ENCODE measurements around the gene PSMD7. TPM values are rescaled to one million over a fixed set of nuclear protein-coding genes. Genes with fewer than 3 reads are reported as not detected.

PSMD7 gene
- total RNA-seq, 4 donors from 2014 or later = 44.9 to 80.4 (median 62.3) TPM

DNA sequence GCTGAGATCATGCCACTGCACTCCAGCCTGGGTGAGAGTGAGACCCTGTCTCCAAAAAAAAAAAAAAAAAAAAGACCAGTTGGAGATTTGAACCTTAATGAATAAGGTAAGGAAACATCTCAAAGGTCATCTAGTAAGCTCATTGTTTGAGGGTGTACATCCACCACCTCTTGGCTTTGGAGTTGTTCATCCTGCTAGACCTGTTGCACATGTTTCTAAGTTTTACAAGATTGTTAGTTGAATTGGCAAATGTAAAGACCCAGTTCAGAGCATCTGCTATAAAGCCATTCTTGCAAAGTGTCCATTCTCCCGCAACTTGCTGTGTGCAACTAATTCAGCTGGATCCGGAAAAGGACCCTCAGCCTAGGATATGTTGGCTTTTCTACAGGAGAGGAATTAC is 1.5 kb downstream of the PSMD7 start:
- no peak overlapping the region for H3K27ac ChIP-seq
- H3K27me3 ChIP-seq = no peaks in the 10 kb centered on the region
- WGBS, 2 donors = 80 to 86% methylated on average over 2 of the region's 2 CpGs
- intact Hi-C loops (cut with DNase I) = no loop called here
- no peak for TF ChIP-seq POLR2A (IDR thresholded peaks at IDR 0.05)
- TF ChIP-seq, protein P1, sequence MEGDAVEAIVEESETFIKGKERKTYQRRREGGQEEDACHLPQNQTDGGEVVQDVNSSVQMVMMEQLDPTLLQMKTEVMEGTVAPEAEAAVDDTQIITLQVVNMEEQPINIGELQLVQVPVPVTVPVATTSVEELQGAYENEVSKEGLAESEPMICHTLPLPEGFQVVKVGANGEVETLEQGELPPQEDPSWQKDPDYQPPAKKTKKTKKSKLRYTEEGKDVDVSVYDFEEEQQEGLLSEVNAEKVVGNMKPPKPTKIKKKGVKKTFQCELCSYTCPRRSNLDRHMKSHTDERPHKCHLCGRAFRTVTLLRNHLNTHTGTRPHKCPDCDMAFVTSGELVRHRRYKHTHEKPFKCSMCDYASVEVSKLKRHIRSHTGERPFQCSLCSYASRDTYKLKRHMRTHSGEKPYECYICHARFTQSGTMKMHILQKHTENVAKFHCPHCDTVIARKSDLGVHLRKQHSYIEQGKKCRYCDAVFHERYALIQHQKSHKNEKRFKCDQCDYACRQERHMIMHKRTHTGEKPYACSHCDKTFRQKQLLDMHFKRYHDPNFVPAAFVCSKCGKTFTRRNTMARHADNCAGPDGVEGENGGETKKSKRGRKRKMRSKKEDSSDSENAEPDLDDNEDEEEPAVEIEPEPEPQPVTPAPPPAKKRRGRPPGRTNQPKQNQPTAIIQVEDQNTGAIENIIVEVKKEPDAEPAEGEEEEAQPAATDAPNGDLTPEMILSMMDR (IDR thresholded peaks at IDR 0.05) = no peak
- no peak overlapping the region for H3K4me3 ChIP-seq (replicated peaks in 1 of 3)
- H3K9me3 ChIP-seq = no peaks in the 10 kb centered on the region
- H3K4me1 ChIP-seq = peaks cover 17 to 22% of the 10 kb centered on the region in 2 donors
- peaks cover 25 to 32% of the 10 kb centered on the region in 2 donors for H3K36me3 ChIP-seq
- no peak for DNase-seq

DNA sequence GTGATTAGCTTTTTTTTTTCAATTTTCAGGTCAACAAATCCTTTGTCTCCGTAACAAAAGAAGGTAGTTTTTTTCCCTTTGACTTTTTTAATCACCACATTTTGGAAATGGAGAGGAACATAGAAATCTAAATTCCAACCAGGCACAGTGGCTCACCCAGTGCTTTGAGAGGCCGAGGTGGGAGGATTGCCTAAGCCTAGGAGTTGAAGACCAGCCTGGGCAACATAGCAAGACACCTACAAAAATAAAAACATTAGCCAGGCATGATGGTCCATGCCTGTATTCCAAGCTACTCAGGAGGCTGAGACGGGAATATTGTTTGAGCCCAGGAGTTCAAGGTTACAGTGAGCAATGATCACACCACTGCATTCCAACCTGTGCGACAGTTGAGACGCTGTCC is 5.7 kb downstream of the PSMD7 start:
- no peak for DNase-seq
- Histone ChIP-seq H3K27ac (no peak overlapping the region), H3K27me3 (no peaks in the 10 kb centered on the region), H3K4me3 (replicated peaks in 1 of 3) (no peak overlapping the region), H3K36me3 (peaks cover 63 to 68% of the 10 kb centered on the region in 2 donors), H3K9me3 (no peaks in the 10 kb centered on the region), H3K4me1 (peaks cover 11 to 15% of the 10 kb centered on the region in 2 donors)
- TF ChIP-seq, protein P1 (IDR thresholded peaks at IDR 0.05) = no peak
- no peak for TF ChIP-seq POLR2A (IDR thresholded peaks at IDR 0.05)
- 91 to 93% methylated on average over 5 of the region's 5 CpGs for WGBS, 2 donors
- intact Hi-C loops (cut with DNase I) = no loop called here

DNA sequence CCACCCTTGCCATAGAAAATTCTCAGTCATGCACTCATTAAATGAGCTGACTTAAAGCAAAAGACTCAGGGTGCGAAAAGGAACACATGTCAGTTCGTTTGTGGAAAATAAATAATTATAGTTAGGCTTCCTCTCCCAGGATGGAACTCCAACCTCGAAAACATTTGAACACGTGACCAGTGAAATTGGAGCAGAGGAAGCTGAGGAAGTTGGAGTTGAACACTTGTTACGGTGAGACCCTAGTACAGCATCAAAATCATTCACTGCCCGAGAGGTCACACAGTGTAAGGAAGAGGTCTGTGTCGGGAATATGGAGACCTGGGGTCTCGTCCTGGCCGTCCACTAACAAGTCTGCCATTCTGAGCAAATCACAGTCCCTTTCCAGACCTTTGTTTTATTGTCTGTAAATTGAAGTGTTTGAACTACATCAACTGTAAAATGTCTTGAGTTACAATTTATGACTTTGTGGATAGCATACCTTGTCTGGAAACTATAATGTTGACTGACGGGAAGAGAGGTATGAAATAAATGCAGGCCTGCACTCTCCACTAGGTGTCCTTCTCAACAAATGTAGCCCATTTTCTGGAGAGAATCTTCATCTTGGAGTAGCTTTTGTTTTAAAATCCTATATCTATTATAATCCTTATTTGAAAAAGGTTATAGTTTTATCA is 7.7 kb downstream of the PSMD7 start:
- no peaks in the 10 kb centered on the region for H3K4me1 ChIP-seq
- no peaks in the 10 kb centered on the region for H3K9me3 ChIP-seq
- WGBS, 2 donors = 86 to 93% methylated on average over 10 of the region's 10 CpGs
- no peak overlapping the region for H3K27ac ChIP-seq
- intact Hi-C loops (cut with DNase I) = no loop called here
- H3K36me3 ChIP-seq = peaks cover 65 to 68% of the 10 kb centered on the region in 2 donors
- H3K4me3 ChIP-seq (replicated peaks in 1 of 3) = no peak overlapping the region
- H3K27me3 ChIP-seq = no peaks in the 10 kb centered on the region
- no peak for DNase-seq
- TF ChIP-seq, protein P1 (IDR thresholded peaks at IDR 0.05) = peak in 1 of 6 experiments; percentile 12
- TF ChIP-seq POLR2A (IDR thresholded peaks at IDR 0.05) = no peak

DNA sequence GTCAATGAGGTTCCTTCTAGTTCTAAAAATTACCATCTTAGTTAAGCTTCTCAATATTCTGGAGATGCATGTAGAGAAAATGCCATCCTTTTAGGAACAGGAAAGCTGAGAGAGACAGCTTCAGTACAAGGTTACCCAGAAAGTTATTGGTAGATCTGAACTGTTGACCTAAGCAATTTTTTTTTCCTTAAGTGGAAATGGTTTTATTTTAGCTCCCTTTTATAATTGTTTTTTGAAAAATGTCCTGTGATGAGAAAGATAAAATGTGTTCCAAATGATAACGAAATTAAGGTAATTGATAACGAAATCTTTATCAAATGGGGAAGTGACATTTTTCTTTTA is 8.2 kb downstream of the PSMD7 start:
- intact Hi-C loops (cut with DNase I) = loop anchor here (5.0 kb wide), 1 partner anchor 127 kb away; no protein-coding TSS in a partner anchor
- Histone ChIP-seq H3K9me3 (no peaks in the 10 kb centered on the region), H3K4me3 (replicated peaks in 1 of 3) (no peak overlapping the region), H3K4me1 (no peaks in the 10 kb centered on the region), H3K36me3 (peaks cover 65 to 68% of the 10 kb centered on the region in 2 donors), H3K27ac (no peak overlapping the region), H3K27me3 (no peaks in the 10 kb centered on the region)
- DNase-seq = no peak
- WGBS, 2 donors = 93 to 96% methylated on average over 2 of the region's 2 CpGs
- TF ChIP-seq, protein P1 (IDR thresholded peaks at IDR 0.05) = no peak
- TF ChIP-seq POLR2A (IDR thresholded peaks at IDR 0.05) = no peak

DNA sequence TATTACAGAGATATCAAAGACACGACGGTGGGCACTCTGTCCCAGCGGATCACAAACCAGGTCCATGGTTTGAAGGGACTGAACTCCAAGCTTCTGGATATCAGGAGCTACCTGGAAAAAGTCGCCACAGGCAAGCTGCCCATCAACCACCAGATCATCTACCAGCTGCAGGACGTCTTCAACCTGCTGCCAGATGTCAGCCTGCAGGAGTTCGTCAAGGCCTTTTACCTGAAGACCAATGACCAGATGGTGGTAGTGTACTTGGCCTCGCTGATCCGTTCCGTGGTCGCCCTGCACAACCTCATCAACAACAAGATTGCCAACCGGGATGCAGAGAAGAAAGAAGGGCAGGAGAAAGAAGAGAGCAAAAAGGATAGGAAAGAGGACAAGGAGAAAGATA is 8.7 kb downstream of the PSMD7 start:
- no peaks in the 10 kb centered on the region for H3K27me3 ChIP-seq
- H3K9me3 ChIP-seq = no peaks in the 10 kb centered on the region
- no peak overlapping the region for H3K27ac ChIP-seq
- no peak overlapping the region for H3K4me3 ChIP-seq (replicated peaks in 1 of 3)
- H3K4me1 ChIP-seq = no peaks in the 10 kb centered on the region
- 89 to 93% methylated on average over 11 of the region's 11 CpGs for WGBS, 2 donors
- TF ChIP-seq POLR2A (IDR thresholded peaks at IDR 0.05) = no peak
- TF ChIP-seq, protein P1 (IDR thresholded peaks at IDR 0.05) = no peak
- peaks cover 65% of the 10 kb centered on the region in 2 donors for H3K36me3 ChIP-seq
- no peak for DNase-seq
- intact Hi-C loops (cut with DNase I) = loop anchor here (5.0 kb wide), 1 partner anchor 127 kb away; no protein-coding TSS in a partner anchor
